A673 (cell line): ENCODE measurements around the gene WDR87.

ENCODE experiments used
- EZH2 ChIP-seq: fragments of 200-600 bp; sonication (generic); IDR thresholded peaks from 2 replicates; pipeline ENCODE4 v1.6.1; 2017; ENCODE audit warnings: borderline replicate concordance, low read depth, mild to moderate bottlenecking, mixed read lengths, antibody characterized with exemption, low read length; ENCODE audit not compliant: poor library complexity, severe bottlenecking
- TF ChIP-seq, protein P1 (sequence below): fragments of 300-800, 200-600 bp; sonication (generic); conservative IDR thresholded peaks from 2 replicates; pipeline ENCODE4 v1.5.1; 2017; ENCODE audit warnings: low read depth, mild to moderate bottlenecking, antibody characterized with exemption, low read length, moderate library complexity, mixed read lengths

DNA sequence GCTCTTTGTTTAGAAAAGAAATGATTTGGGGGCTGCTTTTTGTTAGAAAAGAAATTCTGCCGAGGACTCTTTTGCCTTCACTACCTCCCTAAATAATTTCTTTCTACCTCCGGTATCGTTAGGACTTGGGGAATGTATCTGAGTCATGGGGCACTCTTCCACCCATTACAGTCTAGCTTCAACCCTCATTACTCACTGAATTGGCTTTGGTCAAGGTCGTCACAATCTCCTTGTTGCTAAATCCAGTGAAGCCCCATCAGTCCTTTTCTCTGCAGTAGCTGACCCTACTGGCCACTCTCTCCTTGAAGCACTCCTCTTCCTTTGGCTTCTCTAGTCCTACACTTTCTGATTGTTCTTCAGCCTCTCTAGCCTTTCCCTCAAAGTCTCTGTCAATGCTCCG, 34.0 kb downstream of the WDR87 start:
- no peak for TF ChIP-seq EZH2
- TF ChIP-seq, protein P1, sequence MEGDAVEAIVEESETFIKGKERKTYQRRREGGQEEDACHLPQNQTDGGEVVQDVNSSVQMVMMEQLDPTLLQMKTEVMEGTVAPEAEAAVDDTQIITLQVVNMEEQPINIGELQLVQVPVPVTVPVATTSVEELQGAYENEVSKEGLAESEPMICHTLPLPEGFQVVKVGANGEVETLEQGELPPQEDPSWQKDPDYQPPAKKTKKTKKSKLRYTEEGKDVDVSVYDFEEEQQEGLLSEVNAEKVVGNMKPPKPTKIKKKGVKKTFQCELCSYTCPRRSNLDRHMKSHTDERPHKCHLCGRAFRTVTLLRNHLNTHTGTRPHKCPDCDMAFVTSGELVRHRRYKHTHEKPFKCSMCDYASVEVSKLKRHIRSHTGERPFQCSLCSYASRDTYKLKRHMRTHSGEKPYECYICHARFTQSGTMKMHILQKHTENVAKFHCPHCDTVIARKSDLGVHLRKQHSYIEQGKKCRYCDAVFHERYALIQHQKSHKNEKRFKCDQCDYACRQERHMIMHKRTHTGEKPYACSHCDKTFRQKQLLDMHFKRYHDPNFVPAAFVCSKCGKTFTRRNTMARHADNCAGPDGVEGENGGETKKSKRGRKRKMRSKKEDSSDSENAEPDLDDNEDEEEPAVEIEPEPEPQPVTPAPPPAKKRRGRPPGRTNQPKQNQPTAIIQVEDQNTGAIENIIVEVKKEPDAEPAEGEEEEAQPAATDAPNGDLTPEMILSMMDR, result no peak
